HUES64 (cell line): ENCODE results near the gene GDI1.
A peak's percentile ranks its signal among the peaks of the same experiment; 100 is the strongest.

Experiments used
- H3K27ac ChIP-seq: 2 replicates; pipeline ENCODE4 v1.7.0; 2013; ENCODE audit warnings: low read depth, low read length, inconsistent platforms
- H3K27me3 ChIP-seq: 2 replicates; pipeline ENCODE4 v1.6.1; 2013; ENCODE audit warnings: mild to moderate bottlenecking, low read length; ENCODE audit not compliant: insufficient read depth
- H3K36me3 ChIP-seq: 2 replicates; pipeline ENCODE4 v1.6.1; 2013; ENCODE audit warnings: mild to moderate bottlenecking, low read length; ENCODE audit not compliant: insufficient read depth
- H3K4me1 ChIP-seq: 2 replicates; pipeline ENCODE4 v1.6.1; 2013; ENCODE audit warnings: mild to moderate bottlenecking, low read length, moderate library complexity; ENCODE audit not compliant: insufficient read depth
- H3K4me3 ChIP-seq: 2 replicates; pipeline ENCODE4 v1.5.1; 2013; ENCODE audit warnings: mild to moderate bottlenecking, low read length, moderate library complexity
- H3K9ac ChIP-seq: 2 replicates; pipeline ENCODE4 v1.6.1; 2013; ENCODE audit warnings: mild to moderate bottlenecking, low read depth, low read length
- H3K9me3 ChIP-seq: 2 replicates; pipeline ENCODE4 v1.6.1; 2013; ENCODE audit warnings: low read depth, low read length; ENCODE audit not compliant: insufficient read depth
- WGBS: fragments of 150-250, 120-280 bp; methylation state at CpG from one replicate; pipeline ENCODE4 v1.1.7; 2013; ENCODE audit warnings: missing lambda C conversion rate; 5-methylcytosine and 5-hydroxymethylcytosine counted together

GDI1 gene

GRCh38 chrX:154441564-154441963 is 4.6 kb downstream of the GDI1 start:
- Histone ChIP-seq H3K27me3 (no peaks in the 10 kb centered on the region), H3K4me1 (no peaks in the 10 kb centered on the region)
- WGBS = 94% methylated on average over 11 of the region's 11 CpGs

GRCh38 chrX:154441984-154442707 is 5.2 kb downstream of the GDI1 start:
- Histone ChIP-seq H3K4me1 (no peaks in the 10 kb centered on the region), H3K27me3 (no peaks in the 10 kb centered on the region), H3K9me3 (no peaks in the 10 kb centered on the region), H3K36me3 (peaks cover 34% of the 10 kb centered on the region), H3K4me3 (no peak overlapping the region), H3K27ac (no peak overlapping the region), H3K9ac (no peak overlapping the region)
- WGBS = 92% methylated on average over 21 of the region's 21 CpGs

More at GRCh38 chrX:154441564-154441963, 4.6 kb downstream of the GDI1 start:
- Histone ChIP-seq H3K27ac (no peak overlapping the region), H3K9ac (no peak overlapping the region), H3K4me3 (no peak overlapping the region), H3K9me3 (no peaks in the 10 kb centered on the region), H3K36me3 (peaks cover 34% of the 10 kb centered on the region)

- H3K9ac ChIP-seq = peak overlapping the region; percentile 36; the same call in 1 of the 2 replicates
- H3K36me3 ChIP-seq = peaks cover 39% of the 10 kb centered on the region
- H3K4me3 ChIP-seq = peak overlapping the region; percentile 47
- peak overlapping the region; percentile 55; the same call in 1 of the 2 replicates for H3K27ac ChIP-seq
- H3K4me1 ChIP-seq = no peaks in the 10 kb centered on the region
- H3K9me3 ChIP-seq = no peaks in the 10 kb centered on the region
- H3K27me3 ChIP-seq = no peaks in the 10 kb centered on the region
- 17% methylated on average over 10 of the region's 10 CpGs for WGBS
Measured at GRCh38 chrX:154443479-154443910, 6.5 kb downstream of the GDI1 start.

DNA sequence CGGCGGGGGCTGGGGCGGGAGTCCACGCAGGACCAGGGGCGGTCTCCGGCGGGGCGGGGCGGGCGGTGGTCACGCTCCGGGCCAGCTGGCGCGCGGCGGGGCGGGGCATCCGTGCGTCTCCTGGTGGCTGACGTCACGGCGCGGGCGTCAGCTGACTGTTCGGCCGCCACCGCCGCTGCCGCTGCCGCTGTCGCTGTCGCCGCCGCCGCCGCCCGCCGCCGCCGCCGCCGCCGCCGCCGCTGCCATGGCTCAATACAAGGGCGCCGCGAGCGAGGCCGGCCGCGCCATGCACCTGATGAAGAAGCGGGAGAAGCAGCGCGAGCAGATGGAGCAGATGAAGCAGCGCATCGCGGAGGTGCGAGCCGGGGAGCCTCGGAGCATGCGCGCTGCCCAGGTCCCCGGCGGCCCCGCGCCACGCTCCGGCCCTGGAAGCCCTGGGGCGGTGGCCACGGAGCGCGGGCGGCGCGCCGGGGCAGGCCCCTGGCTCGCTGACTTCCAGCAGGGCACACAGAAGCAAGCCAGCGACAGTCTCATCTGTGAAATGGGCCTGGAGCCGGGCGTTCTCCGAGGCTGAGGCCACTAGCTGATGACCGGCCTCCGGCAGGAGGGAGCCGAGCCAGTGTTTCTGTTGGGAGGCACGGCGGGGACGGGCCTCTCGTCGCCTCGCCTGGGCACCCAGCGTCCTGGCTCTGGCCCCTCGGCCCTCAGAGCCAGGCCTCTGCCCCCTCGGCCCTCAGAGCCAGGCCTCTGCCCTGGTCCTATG is 7.2 kb downstream of the GDI1 start, which contains the start of gene FAM50A:
FAM50A (plus strand) TSS at position 150 of the 763 bp plus-strand sequence; CDS start at position 245, 95 bp downstream.
- Histone ChIP-seq H3K9ac (peak within 1 kb of the TSS; percentile 70), H3K36me3 (peaks cover 39% of the 10 kb centered on the region), H3K4me1 (no peaks in the 10 kb centered on the region), H3K9me3 (no peaks in the 10 kb centered on the region), H3K27me3 (no peaks in the 10 kb centered on the region), H3K4me3 (peak within 1 kb of the TSS; percentile 65), H3K27ac (peak within 1 kb of the TSS; percentile 55; the same call in 1 of the 2 replicates)
- WGBS = 2% methylated on average over 94 of the region's 94 CpGs

DNA sequence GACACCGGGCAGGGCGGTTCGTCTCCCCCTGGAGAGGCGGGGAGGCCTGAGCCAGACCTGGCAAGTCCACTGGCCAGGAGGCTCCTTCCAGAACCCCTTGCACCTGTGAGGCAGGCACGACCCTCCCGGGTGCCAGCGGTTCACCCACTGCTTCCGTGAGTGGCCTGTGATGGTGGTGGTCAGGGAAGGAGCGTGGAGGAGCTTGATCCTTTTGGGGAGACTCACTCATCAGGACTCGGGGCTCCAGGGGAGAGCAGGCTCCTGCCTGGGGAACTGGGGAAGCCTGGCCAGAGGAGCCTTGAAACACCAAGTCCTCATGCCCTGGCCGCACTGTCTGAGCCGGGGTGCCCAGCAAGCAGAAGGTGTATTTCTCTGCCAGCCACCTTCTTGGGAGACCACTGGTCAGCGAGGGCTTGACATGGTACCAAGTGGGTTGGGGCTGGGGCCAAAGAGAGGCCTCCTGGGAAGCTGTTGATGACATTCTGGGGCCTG is 7.8 kb downstream of the GDI1 start:
- 70% methylated on average over 13 of the region's 13 CpGs for WGBS
- Histone ChIP-seq H3K27me3 (no peaks in the 10 kb centered on the region), H3K27ac (no peak overlapping the region), H3K4me3 (peak overlapping the region; percentile 65), H3K4me1 (no peaks in the 10 kb centered on the region), H3K9ac (peak overlapping the region; percentile 70), H3K9me3 (no peaks in the 10 kb centered on the region), H3K36me3 (peaks cover 40% of the 10 kb centered on the region)

GRCh38 chrX:154445776-154446175 is 8.8 kb downstream of the GDI1 start:
- Histone ChIP-seq H3K27me3 (no peaks in the 10 kb centered on the region), H3K4me1 (no peaks in the 10 kb centered on the region), H3K9me3 (no peaks in the 10 kb centered on the region), H3K4me3 (no peak overlapping the region), H3K27ac (no peak overlapping the region), H3K36me3 (peaks cover 38% of the 10 kb centered on the region), H3K9ac (no peak overlapping the region)
- WGBS = 95% methylated on average over 16 of the region's 16 CpGs

DNA sequence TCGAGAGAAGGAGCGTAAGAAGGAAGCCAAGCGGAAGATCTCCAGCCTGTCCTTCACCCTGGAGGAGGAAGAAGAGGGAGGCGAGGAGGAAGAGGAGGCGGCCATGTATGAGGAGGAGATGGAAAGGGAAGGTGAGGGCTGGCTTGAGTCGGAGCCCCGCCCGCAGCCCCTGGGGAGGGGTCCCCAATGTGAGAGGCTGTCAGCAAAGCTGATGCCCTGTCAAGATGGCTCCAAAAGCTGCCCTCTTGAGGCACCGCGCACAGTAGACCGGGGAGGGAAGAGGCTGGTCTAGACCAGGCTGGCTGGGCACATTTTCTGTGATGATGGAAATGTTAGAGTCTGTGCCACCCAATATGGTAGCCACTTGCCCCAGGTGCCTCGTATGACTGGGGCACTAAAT is 9.5 kb downstream of the GDI1 start:
- no peaks in the 10 kb centered on the region for H3K9me3 ChIP-seq
- H3K27me3 ChIP-seq = no peaks in the 10 kb centered on the region
- H3K4me3 ChIP-seq = no peak overlapping the region
- no peak overlapping the region for H3K27ac ChIP-seq
- peaks cover 36% of the 10 kb centered on the region for H3K36me3 ChIP-seq
- H3K4me1 ChIP-seq = no peaks in the 10 kb centered on the region
- WGBS = 95% methylated on average over 12 of the region's 12 CpGs
- no peak overlapping the region for H3K9ac ChIP-seq

- H3K9me3 ChIP-seq = no peaks in the 10 kb centered on the region
- no peak overlapping the region for H3K4me3 ChIP-seq
- 97% methylated on average over 14 of the region's 14 CpGs for WGBS
- no peak overlapping the region for H3K9ac ChIP-seq
- H3K27me3 ChIP-seq = no peaks in the 10 kb centered on the region
- no peak overlapping the region for H3K27ac ChIP-seq
- H3K36me3 ChIP-seq = peaks cover 28% of the 10 kb centered on the region
- H3K4me1 ChIP-seq = no peaks in the 10 kb centered on the region
Measured at GRCh38 chrX:154448484-154448883, 11.5 kb downstream of the GDI1 start.

DNA sequence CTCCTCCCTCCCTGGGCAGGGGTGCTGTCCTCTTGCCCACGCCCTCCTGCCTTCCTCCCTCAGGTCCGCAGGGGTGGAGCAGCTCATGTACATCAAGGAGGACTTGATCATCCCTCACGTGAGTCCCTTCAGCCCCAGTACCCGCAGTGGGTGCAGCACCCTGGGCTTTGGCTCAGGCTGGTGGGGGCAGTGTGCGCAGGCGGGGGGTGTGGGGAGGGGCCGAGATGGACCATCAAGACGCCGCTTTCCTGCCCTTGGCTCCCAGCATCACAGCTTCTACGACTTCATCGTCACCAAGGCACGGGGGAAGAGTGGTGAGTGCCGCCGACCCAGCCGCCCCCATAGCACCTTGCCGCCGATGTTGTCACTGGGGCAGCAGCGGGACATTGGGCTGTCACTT is 12.7 kb downstream of the GDI1 start:
- Histone ChIP-seq H3K9ac (no peak overlapping the region), H3K9me3 (no peaks in the 10 kb centered on the region), H3K27me3 (no peaks in the 10 kb centered on the region), H3K4me3 (no peak overlapping the region), H3K36me3 (peaks cover 28% of the 10 kb centered on the region), H3K27ac (no peak overlapping the region), H3K4me1 (no peaks in the 10 kb centered on the region)
- WGBS = 96% methylated on average over 18 of the region's 18 CpGs

DNA sequence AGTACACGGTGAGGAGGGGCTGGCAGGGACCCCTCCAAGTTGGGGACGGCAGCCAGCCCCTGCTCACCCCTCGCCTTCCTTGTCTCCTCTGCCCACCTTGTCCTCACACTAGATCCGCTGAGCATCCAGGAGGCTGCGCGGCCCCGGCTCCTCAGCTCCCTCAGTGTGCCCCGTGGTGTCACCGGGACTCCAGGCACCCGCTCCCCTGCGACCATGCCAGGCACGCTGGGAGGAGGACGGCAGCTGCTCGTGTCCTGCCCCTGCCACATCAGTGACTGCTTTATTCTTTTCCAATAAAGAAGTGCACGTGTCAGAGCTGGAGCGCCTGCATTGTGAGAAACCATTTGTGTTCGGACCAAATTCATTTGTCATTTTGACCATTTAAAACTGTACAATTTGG is 13.4 kb downstream of the GDI1 start:
- Histone ChIP-seq H3K36me3 (peaks cover 28% of the 10 kb centered on the region), H3K9ac (no peak overlapping the region), H3K9me3 (no peaks in the 10 kb centered on the region), H3K4me3 (no peak overlapping the region), H3K4me1 (no peaks in the 10 kb centered on the region), H3K27me3 (no peaks in the 10 kb centered on the region), H3K27ac (no peak overlapping the region)
- WGBS = 95% methylated on average over 17 of the region's 17 CpGs

DNA sequence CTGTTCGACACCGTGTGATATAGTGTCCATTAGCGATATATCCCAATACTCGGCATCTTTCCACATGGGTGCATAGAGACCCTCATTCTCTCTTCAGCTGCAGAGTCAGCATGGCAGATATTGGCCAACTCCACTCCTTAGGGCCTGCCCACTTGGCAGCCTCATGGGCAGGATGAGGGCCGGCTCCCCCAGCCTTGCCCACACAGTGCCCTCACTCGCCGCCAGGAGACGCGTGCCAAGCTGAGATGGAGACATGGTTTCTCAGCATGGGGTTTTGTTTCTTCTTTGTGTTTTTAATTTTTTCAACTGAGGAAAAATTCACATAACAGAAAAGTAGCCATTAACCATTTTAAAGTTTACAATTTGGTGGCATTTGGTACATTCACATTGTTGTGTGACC is 15.9 kb downstream of the GDI1 start:
- no peaks in the 10 kb centered on the region for H3K4me1 ChIP-seq
- 92% methylated on average over 9 of the region's 9 CpGs for WGBS
- peaks cover 26% of the 10 kb centered on the region for H3K36me3 ChIP-seq
- H3K9me3 ChIP-seq = no peaks in the 10 kb centered on the region
- H3K27me3 ChIP-seq = 0 out of 2 replicates have a peak, but pooled peaks cover 2% of the 10 kb centered on the region
- no peak overlapping the region for H3K9ac ChIP-seq
- H3K4me3 ChIP-seq = no peak overlapping the region
- H3K27ac ChIP-seq = no peak overlapping the region
